Brain microvascular endothelial cell (primary cell): ENCODE results near the gene TRMT112.
A peak's percentile ranks its signal among the peaks of the same experiment; 100 is the strongest.

Experiments
- DNase-seq: peaks from one replicate; pipeline ENCODE4 v3.0.0-alpha.2; 2020
- H3K27ac ChIP-seq: fragments of 250-450 bp; sonication (Bioruptor Pico); 2 replicates; pipeline ENCODE4 v1.5.1; 2020; ENCODE audit warnings: mild to moderate bottlenecking, moderate library complexity
- H3K27me3 ChIP-seq: fragments of 250-450 bp; sonication (Bioruptor Pico); replicated peaks from 2 replicates; pipeline ENCODE4 v1.5.1; 2020; ENCODE audit warnings: mild to moderate bottlenecking
- H3K36me3 ChIP-seq: fragments of 250-450 bp; sonication (Bioruptor Pico); replicated peaks from 2 replicates; pipeline ENCODE4 v1.5.1; 2020; ENCODE audit warnings: mild to moderate bottlenecking
- H3K4me3 ChIP-seq: 2 replicates; pipeline ENCODE4 v1.5.1; 2011; ENCODE audit warnings: low read depth, mild to moderate bottlenecking, control low read depth, low read length, moderate library complexity
- in situ Hi-C: cut with HindIII; loops from 2 replicates; pipeline ENCODE4 v1.10.0; 2017; ENCODE audit warnings: low sequenced_read_pairs, low pct_ligation_motif_present
- TF ChIP-seq, protein P1 (sequence below): IDR thresholded peaks from 2 replicates; pipeline ENCODE4 v1.5.1; 2011; ENCODE audit warnings: low read depth, mild to moderate bottlenecking, moderate library complexity, low read length, control low read depth, inconsistent platforms; ENCODE audit errors: missing control alignments

TRMT112 gene

DNA sequence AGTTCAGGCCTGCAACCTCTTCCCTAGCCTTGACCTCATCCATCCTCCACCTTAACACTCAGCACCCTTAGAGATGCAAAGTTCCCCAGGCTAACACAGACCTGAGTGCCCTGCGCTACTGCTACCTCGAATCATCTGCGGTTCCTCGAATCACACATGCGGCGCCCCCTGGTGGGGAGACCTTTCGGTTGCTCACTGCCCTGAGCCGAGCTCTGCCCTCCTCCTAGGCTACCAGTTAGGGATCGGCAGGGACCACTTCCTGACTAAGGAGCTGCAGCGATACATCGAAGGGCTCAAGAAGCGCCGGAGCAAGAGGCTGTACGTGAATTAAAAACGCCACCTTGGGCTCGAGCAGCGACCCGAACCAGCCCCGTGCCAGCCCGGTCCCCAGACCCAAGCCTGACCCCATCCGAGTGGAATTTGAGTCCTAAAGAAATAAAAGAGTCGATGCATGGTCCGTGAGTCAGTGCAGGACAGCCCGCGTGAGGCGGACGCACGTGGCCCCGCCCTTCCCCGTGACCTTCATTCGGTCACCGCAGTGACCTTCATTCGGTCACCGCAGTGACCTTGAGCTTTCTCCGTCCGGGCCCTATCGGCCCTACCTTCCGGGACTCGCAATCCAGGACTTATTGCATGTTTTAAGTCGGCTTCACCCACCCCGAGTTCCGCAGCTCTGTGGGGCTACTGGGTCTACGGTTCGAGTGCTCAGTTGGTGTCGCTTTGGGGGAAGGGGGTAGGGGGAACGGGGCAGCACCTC, 12.9 kb downstream of the TRMT112 start:
- DNase-seq = peak; percentile 91
- Histone ChIP-seq H3K36me3 (no peaks in the 10 kb centered on the region), H3K4me3 (peak overlapping the region; percentile 54), H3K27me3 (peaks cover 11% of the 10 kb centered on the region), H3K27ac (peak overlapping the region; percentile 59)
- in situ Hi-C loops = no loop called here
- TF ChIP-seq, protein P1, sequence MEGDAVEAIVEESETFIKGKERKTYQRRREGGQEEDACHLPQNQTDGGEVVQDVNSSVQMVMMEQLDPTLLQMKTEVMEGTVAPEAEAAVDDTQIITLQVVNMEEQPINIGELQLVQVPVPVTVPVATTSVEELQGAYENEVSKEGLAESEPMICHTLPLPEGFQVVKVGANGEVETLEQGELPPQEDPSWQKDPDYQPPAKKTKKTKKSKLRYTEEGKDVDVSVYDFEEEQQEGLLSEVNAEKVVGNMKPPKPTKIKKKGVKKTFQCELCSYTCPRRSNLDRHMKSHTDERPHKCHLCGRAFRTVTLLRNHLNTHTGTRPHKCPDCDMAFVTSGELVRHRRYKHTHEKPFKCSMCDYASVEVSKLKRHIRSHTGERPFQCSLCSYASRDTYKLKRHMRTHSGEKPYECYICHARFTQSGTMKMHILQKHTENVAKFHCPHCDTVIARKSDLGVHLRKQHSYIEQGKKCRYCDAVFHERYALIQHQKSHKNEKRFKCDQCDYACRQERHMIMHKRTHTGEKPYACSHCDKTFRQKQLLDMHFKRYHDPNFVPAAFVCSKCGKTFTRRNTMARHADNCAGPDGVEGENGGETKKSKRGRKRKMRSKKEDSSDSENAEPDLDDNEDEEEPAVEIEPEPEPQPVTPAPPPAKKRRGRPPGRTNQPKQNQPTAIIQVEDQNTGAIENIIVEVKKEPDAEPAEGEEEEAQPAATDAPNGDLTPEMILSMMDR = peak; percentile 91

- H3K36me3 ChIP-seq = no peaks in the 10 kb centered on the region
- TF ChIP-seq, protein P1 = no peak
- peaks cover 16% of the 10 kb centered on the region for H3K27me3 ChIP-seq
- in situ Hi-C loops = no loop called here
- DNase-seq = no peak
- H3K4me3 ChIP-seq = peak overlapping the region; percentile 54
- no peak overlapping the region for H3K27ac ChIP-seq
Observed at GRCh38 chr11:64304032-64304315, 13.4 kb downstream of the TRMT112 start.

GRCh38 chr11:64303109-64304031, 14.0 kb downstream of the TRMT112 start:
- Histone ChIP-seq H3K27me3 (peaks cover 20% of the 10 kb centered on the region), H3K36me3 (no peaks in the 10 kb centered on the region), H3K27ac (no peak overlapping the region), H3K4me3 (no peak overlapping the region)
- in situ Hi-C loops = no loop called here
- TF ChIP-seq, protein P1 = no peak
- DNase-seq = no peak

DNA sequence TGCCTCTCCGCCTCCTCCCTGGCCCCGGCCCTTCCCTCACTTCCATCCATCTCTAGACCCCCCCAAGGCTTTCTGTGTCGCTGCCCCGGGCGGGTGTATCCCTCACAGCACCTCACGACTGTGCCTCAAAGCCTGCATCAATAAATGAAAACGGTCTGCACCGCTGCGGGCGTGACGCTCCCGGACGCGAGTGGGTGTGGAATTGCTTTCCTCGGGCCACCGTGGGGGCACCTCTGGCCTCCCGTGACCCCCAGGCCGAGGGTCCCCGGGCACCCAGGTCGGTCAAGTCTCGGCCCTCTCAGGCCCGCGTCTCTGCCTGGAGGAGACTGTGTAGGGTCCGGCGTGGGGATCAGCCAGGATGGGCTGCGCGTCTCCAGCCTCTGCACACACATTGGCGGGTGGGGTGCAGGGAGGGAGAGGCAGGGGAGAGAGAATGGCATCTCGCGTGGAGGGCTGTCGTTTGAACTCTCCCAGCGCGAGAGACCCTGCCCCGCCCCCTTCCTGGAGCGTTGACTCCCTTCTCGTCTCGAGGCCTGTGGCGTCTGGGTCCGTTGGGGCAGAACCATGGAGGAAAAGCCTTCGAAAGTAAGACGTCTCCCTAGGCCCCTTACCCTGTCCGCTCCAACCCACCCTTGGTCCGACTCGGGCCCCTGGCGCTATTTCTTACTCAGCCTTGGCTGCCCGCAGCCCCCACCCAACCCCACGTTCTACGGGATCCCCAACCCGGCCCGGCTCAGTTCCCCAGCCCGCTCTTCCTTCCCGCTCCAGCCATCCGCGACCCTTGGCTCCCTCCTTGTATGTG, 17.3 kb downstream of the TRMT112 start, which contains the start of gene CATSPERZ:
TSS of gene CATSPERZ (plus strand) at position 512 of the 802 bp plus-strand sequence. CDS start at position 565, 53 bp downstream.
- H3K27ac ChIP-seq = no peak within 1 kb of the TSS
- DNase-seq = no peak

More for the DNA sequence above, 17.3 kb downstream of the TRMT112 start, which contains the start of gene CATSPERZ:
- H3K27me3 ChIP-seq = peaks cover 50% of the 10 kb centered on the region
- no peaks in the 10 kb centered on the region for H3K36me3 ChIP-seq
- TF ChIP-seq, protein P1 = peak; percentile 14
- in situ Hi-C loops = no loop called here
- H3K4me3 ChIP-seq = peak within 1 kb of the TSS; percentile 39
